Peyer's patch (tissue), 4 donors: ENCODE results near the gene CCDC120. TPM values are rescaled to one million over a fixed set of nuclear protein-coding genes. Genes with fewer than 3 reads are reported as not detected.

Experiments
- DNase-seq, 3 donors: peaks; one replicate each; pipeline ENCODE4 v3.0.0-alpha.2; 2017 to 2019
- H3K27ac ChIP-seq, 4 donors: fragments of 200-600 bp; sonication (generic); one replicate each; pipeline ENCODE4 v1.5.1; 2016 to 2019
- H3K27me3 ChIP-seq, 2 donors: fragments of 200-600 bp; sonication (generic); one replicate each; pipeline ENCODE4 v1.5.1; 2019
- H3K36me3 ChIP-seq, 3 donors: fragments of 200-600 bp; sonication (generic); one replicate each; pipeline ENCODE4 v1.5.1; 2016 to 2019
- H3K4me1 ChIP-seq, 4 donors: fragments of 200-600 bp; sonication (generic); one replicate each; pipeline ENCODE4 v1.5.1; 2016 to 2019
- H3K4me3 ChIP-seq, 4 donors: fragments of 200-600 bp; sonication (generic); 1 replicate in 3 of 4; 2 replicates in 1 of 4; pipeline ENCODE4 v1.5.1; 2016 to 2019; ENCODE audit warnings: mild to moderate bottlenecking in 1 of 4
- H3K9me3 ChIP-seq, 4 donors: fragments of 200-600 bp; sonication (generic); one replicate each; pipeline ENCODE4 v1.5.1; 2016 to 2019; ENCODE audit warnings: mild to moderate bottlenecking in 1 of 4
- CTCF ChIP-seq, 6 experiments: fragments of 450-650 bp in 4 of 6; fragments of 200-600 bp in 2 of 6; sonication (generic) in 1 of 6; IDR thresholded peaks; one replicate each; pipeline ENCODE4 v1.5.1; 2017 to 2019; ENCODE audit warnings: antibody characterized with exemption in 6 of 6, mild to moderate bottlenecking in 3 of 6, moderate library complexity in 1 of 6
- POLR2A ChIP-seq, 2 donors: fragments of 450-650 bp; IDR thresholded peaks; one replicate each; pipeline ENCODE4 v1.5.1; 2017; ENCODE audit warnings: antibody characterized with exemption in 2 of 2, mild to moderate bottlenecking in 2 of 2, moderate library complexity in 2 of 2
- total RNA-seq, 4 donors: library from RNA; depleted of rRNA; stranded (reverse); fragments of >200 nt; gene quantifications; one replicate each; pipeline ENCODE4 v1.1.0, GENCODE V29; 2016

CCDC120 gene
- 10 to 100 TPM in 3 of 4 donors, not detected in 1; 13.8 to 39.1 (median 24.5) TPM for total RNA-seq

GRCh38 chrX:49058794-49059193 lies at the start of gene CCDC120:
Gene CCDC120 (plus strand): TSS chrX:49058999. CDS start chrX:49062042, 3,043 bp downstream.
- Histone ChIP-seq H3K36me3 (no peaks in the 10 kb centered on the region), H3K27me3 (no peaks in the 10 kb centered on the region), H3K4me1 (no peaks in the 10 kb centered on the region), H3K9me3 (no peaks in the 10 kb centered on the region), H3K4me3 (peak within 1 kb of the TSS in 3 of 4 donors; percentile 15 to 59 (median 48)), H3K27ac (peak within 1 kb of the TSS in 3 of 4 donors; percentile 59 to 86 (median 72))
- TF ChIP-seq POLR2A (IDR thresholded peaks at IDR 0.05): peak; percentile 46 to 70
- no peak for TF ChIP-seq CTCF (IDR thresholded peaks at IDR 0.05)
- DNase-seq: peak in 2 of 3 donors; percentile 62 to 67

GRCh38 chrX:49019050-49019449 lies 39.7 kb upstream of the CCDC120 start:
- no peaks in the 10 kb centered on the region for H3K27me3 ChIP-seq
- no peak overlapping the region for H3K4me3 ChIP-seq
- no peak overlapping the region for H3K27ac ChIP-seq
- TF ChIP-seq CTCF (IDR thresholded peaks at IDR 0.05) (no peak), POLR2A (IDR thresholded peaks at IDR 0.05) (no peak)
- H3K4me1 ChIP-seq: no peaks in the 10 kb centered on the region
- DNase-seq: no peak
- H3K36me3 ChIP-seq: no peaks in the 10 kb centered on the region
- H3K9me3 ChIP-seq: no peaks in the 10 kb centered on the region

GRCh38 chrX:49019599-49020249 lies 39.1 kb upstream of the CCDC120 start:
- Histone ChIP-seq H3K4me3 (no peak overlapping the region), H3K27ac (no peak overlapping the region), H3K27me3 (no peaks in the 10 kb centered on the region), H3K4me1 (no peaks in the 10 kb centered on the region), H3K36me3 (no peaks in the 10 kb centered on the region), H3K9me3 (no peaks in the 10 kb centered on the region)
- no peak for DNase-seq
- no peak for TF ChIP-seq POLR2A (IDR thresholded peaks at IDR 0.05)
- TF ChIP-seq CTCF (IDR thresholded peaks at IDR 0.05): no peak

- H3K27me3 ChIP-seq: no peaks in the 10 kb centered on the region
- peak in 2 of 3 donors; percentile 75 to 77 for DNase-seq
- no peak for TF ChIP-seq CTCF (IDR thresholded peaks at IDR 0.05)
- TF ChIP-seq POLR2A (IDR thresholded peaks at IDR 0.05): no peak
- no peak overlapping the region for H3K4me3 ChIP-seq
- peaks cover 0 to 26% (median 0%) of the 10 kb centered on the region in 3 donors for H3K36me3 ChIP-seq
- no peaks in the 10 kb centered on the region for H3K4me1 ChIP-seq
- H3K27ac ChIP-seq: peak overlapping the region in 2 of 4 donors; percentile 56 to 72
- H3K9me3 ChIP-seq: no peaks in the 10 kb centered on the region
Measured at GRCh38 chrX:49029876-49030275, 28.9 kb upstream of the CCDC120 start.

GRCh38 chrX:49030283-49030682 lies 28.5 kb upstream of the CCDC120 start:
- Histone ChIP-seq H3K27me3 (no peaks in the 10 kb centered on the region), H3K9me3 (no peaks in the 10 kb centered on the region), H3K27ac (peak overlapping the region in 2 of 4 donors; percentile 56 to 72), H3K36me3 (peaks cover 0 to 26% (median 0%) of the 10 kb centered on the region in 3 donors), H3K4me1 (no peaks in the 10 kb centered on the region), H3K4me3 (no peak overlapping the region)
- TF ChIP-seq CTCF (IDR thresholded peaks at IDR 0.05) (no peak), POLR2A (IDR thresholded peaks at IDR 0.05) (no peak)
- no peak for DNase-seq
